ENCODE results near the gene SPRR1B. TPM values are rescaled to one million over a fixed set of nuclear protein-coding genes. Genes with fewer than 3 reads are reported as not detected.

The SPRR1B gene
- total and polyA plus RNA-seq, 9 of the 15 experiments (the other 6 are each of a cell fraction or from before 2014, with no cell fraction given): not detected

DNA sequence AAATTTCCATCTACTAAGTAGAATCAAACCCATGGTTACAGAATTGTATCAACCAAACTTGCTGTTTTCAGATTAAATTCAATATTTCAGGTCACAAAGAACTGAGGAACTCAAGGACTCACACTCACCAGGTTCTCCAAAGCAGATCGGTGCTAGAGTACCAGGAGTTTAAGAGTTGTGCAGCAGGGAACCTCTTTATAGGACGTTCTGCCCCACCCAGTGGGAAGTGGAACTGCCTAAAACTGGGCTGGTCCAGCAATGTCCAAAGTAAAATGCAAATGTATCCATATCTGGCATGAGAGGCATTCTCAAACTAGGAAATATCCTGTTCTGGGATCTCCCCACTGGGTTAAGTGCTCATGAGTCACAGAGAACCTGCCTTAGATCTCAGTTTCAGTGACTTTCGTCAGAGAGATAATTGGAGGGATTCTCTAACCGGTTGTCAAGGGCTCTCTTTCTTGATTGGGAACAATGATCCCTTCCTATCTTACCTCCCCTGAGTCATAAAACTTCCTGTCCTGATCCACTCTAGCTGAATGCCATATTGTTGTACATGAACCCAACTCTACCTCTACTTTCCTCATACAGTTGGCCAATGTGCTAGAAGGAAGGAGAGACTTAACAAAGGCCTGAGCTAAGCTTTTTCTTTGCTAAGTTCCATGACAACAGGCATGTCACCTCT is 10.1 kb downstream of the SPRR1B start, which contains the start of gene SPRR2D (continued):
- TF ChIP-seq, protein P1, sequence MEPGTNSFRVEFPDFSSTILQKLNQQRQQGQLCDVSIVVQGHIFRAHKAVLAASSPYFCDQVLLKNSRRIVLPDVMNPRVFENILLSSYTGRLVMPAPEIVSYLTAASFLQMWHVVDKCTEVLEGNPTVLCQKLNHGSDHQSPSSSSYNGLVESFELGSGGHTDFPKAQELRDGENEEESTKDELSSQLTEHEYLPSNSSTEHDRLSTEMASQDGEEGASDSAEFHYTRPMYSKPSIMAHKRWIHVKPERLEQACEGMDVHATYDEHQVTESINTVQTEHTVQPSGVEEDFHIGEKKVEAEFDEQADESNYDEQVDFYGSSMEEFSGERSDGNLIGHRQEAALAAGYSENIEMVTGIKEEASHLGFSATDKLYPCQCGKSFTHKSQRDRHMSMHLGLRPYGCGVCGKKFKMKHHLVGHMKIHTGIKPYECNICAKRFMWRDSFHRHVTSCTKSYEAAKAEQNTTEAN (CRISPR knock-in tag; IDR thresholded peaks at IDR 0.05): no peak
- TF ChIP-seq HMG20A (CRISPR knock-in tag; conservative IDR thresholded peaks at IDR 0.05) (no peak), TSC22D4 (tag; IDR thresholded peaks at IDR 0.05) (no peak), ATF7 (IDR thresholded peaks at IDR 0.05) (peak; percentile 61; the same call in 1 of the 2 replicates), FOXP1 (CRISPR knock-in tag; IDR thresholded peaks at IDR 0.05) (no peak), RNF2 (IDR thresholded peaks at IDR 0.05) (no peak), NR2C2 (CRISPR knock-in tag; IDR thresholded peaks at IDR 0.05) (no peak), NR2C2 (tag; IDR thresholded peaks at IDR 0.05) (peak; percentile 17; the same call in 1 of the 2 replicates), LARP7 (IDR thresholded peaks at IDR 0.05) (no peak), KDM1A (IDR thresholded peaks at IDR 0.05) (no peak), RFX1 (IDR thresholded peaks at IDR 0.05) (peak; percentile 40; the same call in 1 of the 2 replicates), SIX5 (IDR thresholded peaks at IDR 0.05; ENCODE audit: borderline replicate concordance in 1 of 2, insufficient read depth in 1 of 2, low read depth in 1 of 2, low read length in 2 of 2) (no peak), U2AF2 (optimal IDR thresholded peaks at IDR 0.05; ENCODE audit: low read depth, low read length) (no peak), GATA2 (CRISPR knock-in tag; IDR thresholded peaks at IDR 0.05) (no peak), SOX6 (IDR thresholded peaks at IDR 0.05) (peak; percentile 80), HNRNPK (IDR thresholded peaks at IDR 0.05; ENCODE audit: low read depth, low read length, poor library complexity, severe bottlenecking) (no peak), CREB1 (IDR thresholded peaks at IDR 0.05) (no peak), CREB1 (CRISPR knock-in tag; IDR thresholded peaks at IDR 0.05) (no peak), ZNF644 (tag; IDR thresholded peaks at IDR 0.05; ENCODE audit: low read depth) (no peak), POLR2B (IDR thresholded peaks at IDR 0.05; ENCODE audit: low read depth, partially characterized antibody) (peak; percentile 59), PML (IDR thresholded peaks at IDR 0.05; ENCODE audit: low read length) (no peak), DNMT1 (IDR thresholded peaks at IDR 0.05) (no peak)
- TF ChIP-seq, protein P2, sequence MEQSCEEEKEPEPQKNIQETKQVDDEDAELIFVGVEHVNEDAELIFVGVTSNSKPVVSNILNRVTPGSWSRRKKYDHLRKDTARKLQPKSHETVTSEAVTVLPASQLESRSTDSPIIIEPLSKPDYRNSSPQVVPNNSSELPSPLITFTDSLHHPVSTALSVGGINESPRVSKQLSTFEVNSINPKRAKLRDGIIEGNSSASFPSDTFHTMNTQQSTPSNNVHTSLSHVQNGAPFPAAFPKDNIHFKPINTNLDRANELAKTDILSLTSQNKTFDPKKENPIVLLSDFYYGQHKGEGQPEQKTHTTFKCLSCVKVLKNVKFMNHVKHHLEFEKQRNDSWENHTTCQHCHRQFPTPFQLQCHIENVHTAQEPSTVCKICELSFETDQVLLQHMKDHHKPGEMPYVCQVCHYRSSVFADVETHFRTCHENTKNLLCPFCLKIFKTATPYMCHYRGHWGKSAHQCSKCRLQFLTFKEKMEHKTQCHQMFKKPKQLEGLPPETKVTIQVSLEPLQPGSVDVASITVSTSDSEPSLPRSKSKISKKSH (CRISPR knock-in tag; IDR thresholded peaks at IDR 0.05): no peak
- TF ChIP-seq, protein P3, sequence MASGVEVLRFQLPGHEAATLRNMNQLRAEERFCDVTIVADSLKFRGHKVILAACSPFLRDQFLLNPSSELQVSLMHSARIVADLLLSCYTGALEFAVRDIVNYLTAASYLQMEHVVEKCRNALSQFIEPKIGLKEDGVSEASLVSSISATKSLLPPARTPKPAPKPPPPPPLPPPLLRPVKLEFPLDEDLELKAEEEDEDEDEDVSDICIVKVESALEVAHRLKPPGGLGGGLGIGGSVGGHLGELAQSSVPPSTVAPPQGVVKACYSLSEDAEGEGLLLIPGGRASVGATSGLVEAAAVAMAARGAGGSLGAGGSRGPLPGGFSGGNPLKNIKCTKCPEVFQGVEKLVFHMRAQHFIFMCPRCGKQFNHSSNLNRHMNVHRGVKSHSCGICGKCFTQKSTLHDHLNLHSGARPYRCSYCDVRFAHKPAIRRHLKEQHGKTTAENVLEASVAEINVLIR (CRISPR knock-in tag; IDR thresholded peaks at IDR 0.05): no peak
- TF ChIP-seq, protein P4, sequence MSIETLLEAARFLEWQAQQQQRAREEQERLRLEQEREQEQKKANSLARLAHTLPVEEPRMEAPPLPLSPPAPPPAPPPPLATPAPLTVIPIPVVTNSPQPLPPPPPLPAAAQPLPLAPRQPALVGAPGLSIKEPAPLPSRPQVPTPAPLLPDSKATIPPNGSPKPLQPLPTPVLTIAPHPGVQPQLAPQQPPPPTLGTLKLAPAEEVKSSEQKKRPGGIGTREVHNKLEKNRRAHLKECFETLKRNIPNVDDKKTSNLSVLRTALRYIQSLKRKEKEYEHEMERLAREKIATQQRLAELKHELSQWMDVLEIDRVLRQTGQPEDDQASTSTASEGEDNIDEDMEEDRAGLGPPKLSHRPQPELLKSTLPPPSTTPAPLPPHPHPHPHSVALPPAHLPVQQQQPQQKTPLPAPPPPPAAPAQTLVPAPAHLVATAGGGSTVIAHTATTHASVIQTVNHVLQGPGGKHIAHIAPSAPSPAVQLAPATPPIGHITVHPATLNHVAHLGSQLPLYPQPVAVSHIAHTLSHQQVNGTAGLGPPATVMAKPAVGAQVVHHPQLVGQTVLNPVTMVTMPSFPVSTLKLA (conservative IDR thresholded peaks at IDR 0.05): no peak
